ENCODE results near the gene SLC27A6.

SLC27A6 gene

DNA sequence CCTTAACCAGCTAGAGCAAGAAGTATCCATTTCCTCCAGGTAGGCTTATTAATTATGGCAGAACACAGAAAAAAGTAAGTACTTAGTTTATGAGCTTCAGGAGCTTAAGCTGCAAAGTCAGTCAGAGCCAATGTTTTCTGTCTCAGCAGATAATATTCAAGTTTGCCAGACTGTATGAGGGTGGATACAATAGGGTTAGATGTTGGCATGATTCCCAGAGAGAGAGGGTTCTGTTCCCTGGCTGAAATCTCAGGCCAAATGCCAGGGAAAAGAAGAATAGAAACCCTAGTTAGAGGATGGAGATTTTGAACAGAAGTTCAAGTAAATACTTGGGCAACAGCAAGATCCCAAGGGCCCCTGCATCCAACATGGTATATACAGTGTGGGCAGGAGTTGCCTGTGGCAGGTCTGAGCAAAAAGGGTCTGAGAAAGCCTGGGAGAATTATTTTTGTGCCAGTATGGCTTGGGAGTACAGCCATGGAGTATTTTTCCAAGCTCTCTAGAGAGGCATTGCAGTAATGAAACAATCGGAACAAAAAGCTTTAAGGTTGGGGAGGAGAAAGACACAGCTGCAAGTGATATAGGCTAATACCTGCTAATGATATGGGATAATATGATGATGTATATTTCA, 98.3 kb downstream of the SLC27A6 start:
- peak; percentile 17 for DNase-seq (ENCODE audit: low spot score)

DNA sequence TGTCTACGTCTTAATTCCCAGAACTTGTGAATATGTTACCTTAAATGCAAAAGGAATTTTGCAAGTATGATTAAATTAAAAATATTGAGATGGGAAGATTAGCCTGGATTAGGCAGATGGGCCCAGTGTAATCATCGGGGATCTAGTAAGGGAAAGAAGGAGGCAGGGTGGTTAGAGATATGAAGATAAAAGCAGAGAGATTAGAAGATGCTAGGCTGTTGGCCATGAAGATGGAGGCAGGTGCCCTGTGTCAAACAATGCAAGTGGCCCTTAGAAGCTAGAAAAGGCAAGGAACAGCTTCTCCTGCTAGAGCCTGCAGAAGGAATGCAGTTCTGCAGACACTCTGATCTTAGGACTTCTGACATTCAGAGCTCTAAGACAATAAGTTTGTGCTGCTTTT, 100.4 kb downstream of the SLC27A6 start:
- no peak for DNase-seq (ENCODE audit: low spot score)

DNA sequence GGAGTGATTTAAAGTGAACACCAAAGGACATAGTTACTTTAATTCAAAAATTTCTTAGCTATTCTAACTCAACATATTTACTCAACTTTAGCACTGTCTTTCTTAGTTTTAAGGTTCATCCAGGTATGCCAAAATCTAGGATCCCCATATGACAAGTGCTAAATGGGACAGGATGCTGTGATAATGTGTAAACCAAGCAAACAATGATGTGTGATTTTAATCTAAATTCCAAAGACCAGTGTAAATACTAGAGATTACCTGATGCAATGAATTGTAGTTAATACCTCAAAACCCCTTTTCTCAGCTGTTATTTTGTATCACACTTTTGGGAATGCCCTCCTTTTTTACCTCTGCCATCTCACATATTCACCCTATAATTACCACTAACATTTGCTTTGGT, 102.5 kb downstream of the SLC27A6 start:
- DNase-seq (ENCODE audit: low spot score) = no peak

DNA sequence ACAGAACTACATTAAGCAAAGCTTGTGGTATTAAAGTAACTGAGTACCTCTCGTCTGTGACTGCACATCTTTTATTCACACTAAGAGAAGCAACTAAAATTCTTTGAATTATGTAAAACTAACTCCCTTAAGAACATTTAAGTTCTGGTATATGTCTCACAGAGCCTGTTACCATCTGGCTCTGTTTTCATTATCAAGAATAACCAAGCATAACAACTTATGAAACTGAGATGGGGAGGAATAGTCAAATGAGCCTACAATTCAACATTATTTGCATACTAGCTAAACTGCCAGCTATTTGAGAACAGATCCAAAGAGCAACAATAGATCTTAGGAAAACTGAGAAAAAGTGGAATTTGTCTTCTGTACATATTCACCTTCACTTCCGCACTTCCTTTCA, 104.0 kb downstream of the SLC27A6 start:
- DNase-seq (ENCODE audit: low spot score) = no peak

DNA sequence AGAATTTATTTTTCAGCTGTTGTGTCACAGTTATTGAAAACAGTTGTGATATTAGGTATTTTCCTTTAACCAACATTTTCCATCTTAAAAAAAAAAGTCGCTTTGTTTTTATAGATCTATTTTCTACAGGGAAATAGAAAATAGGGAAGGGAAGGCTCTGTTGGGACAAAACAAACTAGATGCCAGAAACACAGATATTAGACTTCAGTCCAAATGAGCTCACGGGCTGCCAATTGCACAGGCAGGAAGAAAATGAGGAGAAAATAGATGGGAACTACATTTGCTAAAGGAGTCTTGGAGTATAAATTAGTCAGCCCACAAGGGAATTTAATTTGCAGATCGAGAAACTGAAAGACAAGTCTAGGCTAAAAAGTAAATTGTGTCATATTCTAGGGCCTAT, 107.8 kb downstream of the SLC27A6 start:
- DNase-seq (ENCODE audit: low spot score) = no peak

DNA sequence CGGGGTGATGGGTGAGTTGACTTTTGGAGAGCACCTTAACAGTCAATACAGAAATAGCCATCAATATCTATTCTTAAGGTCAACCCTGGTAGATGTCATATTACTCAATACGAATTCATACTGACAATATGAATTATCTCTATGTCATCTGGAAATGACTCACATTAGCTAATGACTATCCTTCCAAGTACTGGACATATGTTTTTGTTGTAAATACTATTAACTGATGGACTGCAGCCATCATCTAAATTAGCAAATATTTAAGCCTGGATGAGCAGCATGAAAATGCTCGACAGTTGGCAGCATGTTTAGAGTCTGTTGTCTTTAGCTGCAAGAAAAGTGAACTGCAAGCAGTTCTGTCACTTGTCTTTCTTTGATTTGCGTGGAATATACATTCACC, 109.6 kb downstream of the SLC27A6 start:
- DNase-seq (ENCODE audit: low spot score) = peak; percentile 5

DNA sequence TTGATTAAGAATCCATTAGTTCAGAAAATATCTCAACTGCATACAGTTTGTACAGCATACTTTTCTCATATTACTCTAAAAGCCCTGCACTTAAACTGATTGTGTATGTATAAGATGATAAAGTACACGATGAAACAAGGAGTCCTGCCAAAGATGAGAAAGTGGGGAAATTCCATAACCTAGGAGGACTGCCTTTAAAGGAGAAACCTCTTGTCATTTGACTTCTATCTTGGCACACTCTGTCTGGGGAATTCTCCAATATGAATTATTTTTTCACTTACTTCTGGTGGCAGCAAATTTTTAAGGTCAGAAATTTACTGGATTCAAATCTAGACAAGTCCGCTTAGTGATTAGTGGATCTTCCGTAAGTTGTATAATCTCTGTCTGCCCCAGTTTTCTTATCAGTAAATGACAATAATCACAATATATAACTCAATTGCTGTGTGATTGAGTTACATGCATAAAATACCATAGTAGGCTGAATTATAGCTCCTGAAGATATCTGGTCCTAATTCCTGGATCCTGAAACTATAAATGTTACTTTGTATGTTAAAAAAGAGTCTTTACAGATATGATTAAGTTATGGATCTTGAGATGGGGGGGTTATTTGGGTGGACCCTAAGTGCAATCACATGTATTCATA, 112.3 kb downstream of the SLC27A6 start:
- no peak for DNase-seq (ENCODE audit: low spot score)

DNA sequence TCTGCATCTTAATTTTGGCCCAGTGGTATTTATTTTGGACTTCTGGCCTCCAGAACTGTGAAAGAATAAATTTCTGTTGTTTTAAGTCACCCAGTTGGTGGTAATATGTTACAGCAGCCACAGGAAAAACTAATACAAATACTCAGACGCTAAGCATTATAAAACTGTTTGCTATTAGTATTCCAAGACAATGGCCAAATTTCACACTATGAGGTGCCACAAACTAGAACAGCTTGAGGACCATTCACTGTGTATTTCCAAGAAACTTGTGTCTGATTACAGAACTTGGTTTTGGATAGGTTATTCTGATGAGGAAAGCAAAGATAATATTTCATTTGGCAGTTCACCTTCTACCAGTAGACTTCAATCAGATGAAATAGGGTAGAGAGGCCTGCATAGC, 113.0 kb downstream of the SLC27A6 start:
- DNase-seq (ENCODE audit: low spot score) = no peak

DNA sequence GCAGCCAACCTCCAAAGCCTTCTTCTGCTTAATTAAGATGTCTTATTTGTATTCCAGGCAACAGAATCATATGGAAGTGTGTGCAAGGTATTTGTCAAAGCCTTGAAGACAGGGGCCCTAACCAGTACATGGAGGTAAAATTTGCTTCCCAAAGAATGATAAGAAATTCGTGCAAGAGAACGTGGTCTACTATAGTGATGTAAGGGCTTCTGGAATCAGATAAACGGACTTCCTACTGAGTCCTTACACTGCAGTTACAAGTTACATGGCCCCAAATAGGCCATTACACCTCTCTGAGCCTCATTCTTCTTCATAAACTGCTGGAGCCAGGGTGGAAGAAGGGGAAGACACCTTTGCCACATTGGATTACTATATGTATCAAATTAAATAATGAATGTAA, 113.4 kb downstream of the SLC27A6 start:
- no peak for DNase-seq (ENCODE audit: low spot score)

DNA sequence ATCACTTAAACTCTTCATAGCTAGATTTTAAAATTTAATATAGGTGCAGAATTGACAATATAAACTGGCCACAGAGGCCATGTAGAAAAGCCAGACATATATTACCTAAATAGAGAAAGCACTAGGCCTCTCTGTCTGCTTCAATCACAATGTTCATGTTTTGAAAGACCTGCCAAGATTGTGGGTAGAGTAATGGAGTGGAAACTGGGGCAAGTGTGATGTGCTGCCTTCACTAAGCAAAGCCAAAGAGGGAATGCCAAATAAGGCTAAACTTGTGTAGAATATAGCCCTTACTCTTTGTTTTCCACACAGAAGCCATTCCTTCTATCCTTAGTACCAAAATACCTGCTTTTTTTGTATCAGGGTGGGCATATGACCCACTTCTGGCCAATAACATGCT, 114.2 kb downstream of the SLC27A6 start:
- DNase-seq (ENCODE audit: low spot score) = peak; percentile 16

DNA sequence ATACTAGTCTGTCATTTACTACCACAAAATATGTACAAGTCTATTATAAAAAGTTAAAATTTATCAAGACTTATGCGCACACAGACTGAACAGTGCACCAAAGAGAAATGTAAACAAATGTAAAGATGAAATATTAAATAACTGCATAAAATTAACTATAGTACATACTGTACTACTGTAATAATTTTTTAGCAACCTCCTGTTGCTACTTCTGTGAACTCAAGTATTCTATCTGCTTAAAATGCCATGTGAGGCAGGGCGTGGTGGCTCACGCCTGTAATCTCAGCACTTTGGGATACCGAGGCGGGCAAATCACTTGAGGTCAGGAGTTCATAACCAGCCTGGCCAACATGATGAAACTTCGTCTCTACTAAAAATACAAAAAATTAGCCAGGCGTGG, 115.5 kb downstream of the SLC27A6 start:
- DNase-seq (ENCODE audit: low spot score) = no peak

DNA sequence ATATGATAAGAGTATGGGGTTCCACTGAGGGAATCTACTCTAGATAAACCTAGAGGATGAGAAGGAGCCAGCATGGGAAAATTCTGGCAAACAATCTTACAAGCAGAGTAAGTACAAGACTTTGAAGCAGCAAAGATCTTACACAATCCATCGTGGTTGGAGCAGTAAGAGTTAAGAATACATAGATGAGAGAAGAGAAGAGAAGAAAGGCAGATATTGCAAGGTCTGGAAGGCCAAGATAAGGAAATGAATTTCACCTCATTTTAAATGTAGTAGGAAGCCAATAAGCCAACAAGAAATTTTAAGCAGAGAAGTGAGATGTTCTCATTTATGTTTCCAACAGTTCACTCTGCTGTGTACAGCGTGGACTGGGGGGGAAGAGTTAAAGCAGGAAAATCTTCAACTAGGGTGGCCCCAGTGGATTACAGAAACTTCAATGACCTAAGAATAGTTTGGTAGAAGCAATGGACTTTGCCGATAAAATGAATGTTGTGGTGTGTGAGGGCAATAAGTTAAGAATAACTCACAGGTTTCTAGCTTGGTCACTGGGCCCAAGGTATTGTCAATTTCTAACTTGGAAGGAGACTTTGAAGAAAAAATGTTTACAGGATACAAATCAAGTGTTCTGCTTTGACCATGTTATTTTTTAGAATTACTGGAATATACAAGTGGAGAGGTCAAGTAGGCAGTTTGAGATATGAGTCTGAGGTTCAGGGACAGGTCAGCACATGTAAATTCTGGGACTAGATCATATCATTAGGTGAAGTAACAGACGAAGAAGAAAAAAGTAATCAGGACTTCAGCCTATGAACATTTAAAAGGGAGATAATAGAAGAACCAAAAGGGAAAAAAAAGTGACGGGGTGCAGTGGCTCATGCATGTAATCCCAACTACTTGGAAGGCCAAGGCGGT, 117.2 kb downstream of the SLC27A6 start:
- DNase-seq (ENCODE audit: low spot score) = no peak

All from cerebellar cortex (tissue), 1 donor.